Measurements from ENCODE around the gene PPT2. TPM values are rescaled to one million over a fixed set of nuclear protein-coding genes. Genes with fewer than 3 reads are reported as not detected.

The PPT2 gene
- total RNA-seq, 1 donor from 2014 or later, result 23.4 TPM

- H3K36me3 ChIP-seq, result peaks cover 7% of the 10 kb centered on the region
- H3K27me3 ChIP-seq (ENCODE audit: low read depth), result peaks cover 52% of the 10 kb centered on the region
- DNase-seq, result no peak
- H3K9me3 ChIP-seq (replicated peaks), result no peaks in the 10 kb centered on the region
- H3K27ac ChIP-seq (replicated peaks), result no peak overlapping the region
- peak overlapping the region; percentile 82 for H3K4me3 ChIP-seq
- TF ChIP-seq, protein P1, sequence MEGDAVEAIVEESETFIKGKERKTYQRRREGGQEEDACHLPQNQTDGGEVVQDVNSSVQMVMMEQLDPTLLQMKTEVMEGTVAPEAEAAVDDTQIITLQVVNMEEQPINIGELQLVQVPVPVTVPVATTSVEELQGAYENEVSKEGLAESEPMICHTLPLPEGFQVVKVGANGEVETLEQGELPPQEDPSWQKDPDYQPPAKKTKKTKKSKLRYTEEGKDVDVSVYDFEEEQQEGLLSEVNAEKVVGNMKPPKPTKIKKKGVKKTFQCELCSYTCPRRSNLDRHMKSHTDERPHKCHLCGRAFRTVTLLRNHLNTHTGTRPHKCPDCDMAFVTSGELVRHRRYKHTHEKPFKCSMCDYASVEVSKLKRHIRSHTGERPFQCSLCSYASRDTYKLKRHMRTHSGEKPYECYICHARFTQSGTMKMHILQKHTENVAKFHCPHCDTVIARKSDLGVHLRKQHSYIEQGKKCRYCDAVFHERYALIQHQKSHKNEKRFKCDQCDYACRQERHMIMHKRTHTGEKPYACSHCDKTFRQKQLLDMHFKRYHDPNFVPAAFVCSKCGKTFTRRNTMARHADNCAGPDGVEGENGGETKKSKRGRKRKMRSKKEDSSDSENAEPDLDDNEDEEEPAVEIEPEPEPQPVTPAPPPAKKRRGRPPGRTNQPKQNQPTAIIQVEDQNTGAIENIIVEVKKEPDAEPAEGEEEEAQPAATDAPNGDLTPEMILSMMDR (IDR thresholded peaks at IDR 0.05; ENCODE audit: borderline replicate concordance), result no peak
- H3K4me1 ChIP-seq, result peaks cover 39% of the 10 kb centered on the region
- intact Hi-C loops (cut with micrococcal nuclease), result no loop called here
Measured at GRCh38 chr6:32151181-32151862, 2.6 kb upstream of the PPT2 start.

DNA sequence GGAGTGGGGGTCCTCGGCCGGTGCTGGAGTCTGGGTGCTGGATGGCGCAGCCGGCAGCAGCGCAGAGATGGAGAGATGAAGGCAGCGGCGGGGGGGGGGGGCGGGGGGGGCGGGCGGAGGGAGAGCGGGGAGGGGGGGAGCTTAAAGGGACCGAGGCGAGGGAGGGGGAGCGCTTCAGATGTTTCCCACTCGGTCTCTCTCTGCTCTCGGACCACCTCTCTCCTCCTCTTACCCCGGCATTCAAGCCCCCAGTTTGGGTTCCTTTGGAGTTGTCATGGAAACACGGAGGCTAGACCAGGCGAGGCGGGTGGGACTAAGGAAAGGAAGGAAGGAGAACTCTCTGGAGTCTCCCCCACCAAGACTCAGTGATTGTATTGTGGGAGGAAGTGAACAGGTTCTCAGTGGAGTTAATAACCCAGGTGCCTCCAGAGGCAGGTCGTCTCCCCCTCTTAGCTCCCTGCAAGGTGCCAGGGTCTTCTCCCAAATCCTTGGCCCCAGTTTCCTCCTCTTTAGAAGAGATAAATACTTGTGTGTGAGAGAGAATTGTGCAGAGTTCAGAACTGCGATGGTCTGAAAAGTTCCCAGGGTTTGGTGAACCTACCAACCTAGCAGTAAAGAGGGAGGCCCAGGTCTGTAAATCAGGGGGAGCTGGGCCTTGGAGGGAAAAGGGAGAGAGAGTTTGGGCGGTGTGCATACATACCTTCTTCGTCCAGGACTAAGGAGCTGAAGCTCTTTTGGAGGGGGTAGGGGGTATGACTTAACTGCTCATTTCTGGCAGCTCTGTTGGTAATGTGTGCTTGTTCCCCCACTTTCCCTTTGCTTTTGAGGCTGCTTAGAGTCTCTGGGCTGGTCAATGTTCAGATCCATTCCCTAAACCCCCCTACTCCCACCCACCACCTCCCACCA is 1.8 kb upstream of the PPT2 start, which contains the start of gene PRRT1:
TSS of gene PRRT1 (minus strand) at position 77 of the 906 bp plus-strand sequence. CDS start 112 bp downstream, outside the sequence.
- intact Hi-C loops (cut with micrococcal nuclease), result no loop called here
- Histone ChIP-seq H3K27me3 (ENCODE audit: low read depth) (peaks cover 47% of the 10 kb centered on the region), H3K27ac (replicated peaks) (peak within 1 kb of the TSS; percentile 94), H3K9me3 (replicated peaks) (no peaks in the 10 kb centered on the region), H3K4me3 (peak within 1 kb of the TSS; percentile 82), H3K36me3 (peaks cover 15% of the 10 kb centered on the region), H3K4me1 (peaks cover 39% of the 10 kb centered on the region)
- no peak for DNase-seq
- TF ChIP-seq, protein P1 (IDR thresholded peaks at IDR 0.05; ENCODE audit: borderline replicate concordance), result no peak

- intact Hi-C loops (cut with micrococcal nuclease), result no loop called here
- H3K4me1 ChIP-seq, result peaks cover 39% of the 10 kb centered on the region
Measured at GRCh38 chr6:32152769-32153563, 975 bp upstream of the PPT2 start.

DNA sequence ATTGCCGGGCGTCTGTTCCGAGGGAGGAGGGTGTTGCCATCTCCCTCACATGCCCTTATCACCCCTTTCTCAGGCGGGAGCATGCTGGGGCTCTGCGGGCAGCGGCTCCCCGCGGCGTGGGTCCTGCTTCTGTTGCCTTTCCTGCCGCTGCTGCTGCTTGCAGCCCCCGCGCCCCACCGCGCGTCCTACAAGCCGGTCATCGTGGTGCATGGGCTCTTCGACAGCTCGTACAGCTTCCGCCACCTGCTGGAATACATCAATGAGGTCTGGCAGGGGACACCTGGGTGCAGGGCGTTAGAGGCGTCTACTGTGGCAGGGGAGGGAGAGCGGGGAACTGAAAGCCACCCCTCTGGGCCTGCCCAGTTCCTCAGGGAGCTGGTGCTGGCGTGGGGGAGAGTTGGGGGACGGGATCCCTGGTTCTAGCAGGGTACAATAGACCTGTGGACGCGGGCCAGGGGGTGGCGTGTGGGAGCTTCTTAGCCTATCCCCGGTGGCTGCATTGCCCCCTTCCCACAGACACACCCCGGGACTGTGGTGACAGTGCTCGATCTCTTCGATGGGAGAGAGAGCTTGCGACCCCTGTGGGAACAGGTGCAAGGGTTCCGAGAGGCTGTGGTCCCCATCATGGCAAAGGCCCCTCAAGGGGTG is 697 bp downstream of the PPT2 start:
- peaks cover 39% of the 10 kb centered on the region for H3K4me1 ChIP-seq
- intact Hi-C loops (cut with micrococcal nuclease), result no loop called here
- DNase-seq, result peak; percentile 45
- H3K4me3 ChIP-seq, result peak overlapping the region; percentile 82
- H3K27me3 ChIP-seq (ENCODE audit: low read depth), result peaks cover 22% of the 10 kb centered on the region
- peak overlapping the region; percentile 94 for H3K27ac ChIP-seq (replicated peaks)
- TF ChIP-seq, protein P1 (IDR thresholded peaks at IDR 0.05; ENCODE audit: borderline replicate concordance), result peak; percentile 63
- H3K9me3 ChIP-seq (replicated peaks), result no peaks in the 10 kb centered on the region
- peaks cover 36% of the 10 kb centered on the region for H3K36me3 ChIP-seq

More at GRCh38 chr6:32152769-32153563, 975 bp upstream of the PPT2 start:
- peak overlapping the region; percentile 82 for H3K4me3 ChIP-seq
- no peak for DNase-seq
- H3K9me3 ChIP-seq (replicated peaks), result no peaks in the 10 kb centered on the region
- TF ChIP-seq, protein P1 (IDR thresholded peaks at IDR 0.05; ENCODE audit: borderline replicate concordance), result no peak
- H3K36me3 ChIP-seq, result peaks cover 24% of the 10 kb centered on the region
- H3K27ac ChIP-seq (replicated peaks), result peak overlapping the region; percentile 94
- peaks cover 38% of the 10 kb centered on the region for H3K27me3 ChIP-seq (ENCODE audit: low read depth)

Data from left ventricle myocardium inferior (tissue), 1 donor.